Transverse colon (tissue), 4 donors: ENCODE measurements around the gene PIWIL4.

Experiments used
- EP300 ChIP-seq: sonication (generic); formaldehyde crosslinking; IDR thresholded peaks from one replicate; pipeline ENCODE4 v1.6.1; 2017; ENCODE audit warnings: antibody characterized with exemption, low read depth
- POLR2A ChIP-seq: fragments of 450-650 bp; IDR thresholded peaks from one replicate; pipeline ENCODE4 v1.6.1; 2016; ENCODE audit warnings: antibody characterized with exemption, mild to moderate bottlenecking, moderate library complexity
- POLR2AphosphoS5 ChIP-seq, 3 donors: sonication (generic); formaldehyde crosslinking; IDR thresholded peaks; one replicate each; pipeline ENCODE4 v1.6.1; 2016; ENCODE audit warnings: antibody characterized with exemption in 3 of 3
- TF ChIP-seq, protein P1 (sequence below), 5 experiments: fragments of 200-600 bp in 3 of 5; fragments of 450-650 bp in 2 of 5; sonication (generic) in 3 of 5; IDR thresholded peaks; 1 replicate in 2 of 5; 2 replicates in 3 of 5; pipeline ENCODE4 v1.5.1; 2016 to 2017; ENCODE audit warnings: antibody characterized with exemption in 5 of 5, inconsistent platforms in 3 of 5, mild to moderate bottlenecking in 2 of 5, moderate library complexity in 1 of 5

DNA sequence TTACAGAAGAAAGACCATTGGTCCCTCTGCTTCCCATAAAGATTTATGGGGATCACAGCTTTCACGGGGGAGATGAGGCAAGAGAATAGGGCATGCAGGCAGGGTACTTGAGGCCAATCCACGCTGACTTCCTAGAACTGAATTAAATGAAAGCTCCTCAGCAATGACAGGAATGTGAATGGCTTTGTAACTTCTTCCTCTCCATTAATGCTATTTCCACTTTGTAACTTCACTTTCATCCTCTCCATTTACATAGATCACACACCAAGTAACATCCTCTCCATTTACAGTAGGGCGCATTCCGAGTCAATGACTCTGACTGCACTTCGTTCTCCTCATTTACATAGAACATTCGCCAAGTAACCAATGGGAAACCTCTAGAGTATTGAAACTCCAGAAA, 89.8 kb downstream of the PIWIL4 start:
- TF ChIP-seq, protein P1, sequence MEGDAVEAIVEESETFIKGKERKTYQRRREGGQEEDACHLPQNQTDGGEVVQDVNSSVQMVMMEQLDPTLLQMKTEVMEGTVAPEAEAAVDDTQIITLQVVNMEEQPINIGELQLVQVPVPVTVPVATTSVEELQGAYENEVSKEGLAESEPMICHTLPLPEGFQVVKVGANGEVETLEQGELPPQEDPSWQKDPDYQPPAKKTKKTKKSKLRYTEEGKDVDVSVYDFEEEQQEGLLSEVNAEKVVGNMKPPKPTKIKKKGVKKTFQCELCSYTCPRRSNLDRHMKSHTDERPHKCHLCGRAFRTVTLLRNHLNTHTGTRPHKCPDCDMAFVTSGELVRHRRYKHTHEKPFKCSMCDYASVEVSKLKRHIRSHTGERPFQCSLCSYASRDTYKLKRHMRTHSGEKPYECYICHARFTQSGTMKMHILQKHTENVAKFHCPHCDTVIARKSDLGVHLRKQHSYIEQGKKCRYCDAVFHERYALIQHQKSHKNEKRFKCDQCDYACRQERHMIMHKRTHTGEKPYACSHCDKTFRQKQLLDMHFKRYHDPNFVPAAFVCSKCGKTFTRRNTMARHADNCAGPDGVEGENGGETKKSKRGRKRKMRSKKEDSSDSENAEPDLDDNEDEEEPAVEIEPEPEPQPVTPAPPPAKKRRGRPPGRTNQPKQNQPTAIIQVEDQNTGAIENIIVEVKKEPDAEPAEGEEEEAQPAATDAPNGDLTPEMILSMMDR (IDR thresholded peaks at IDR 0.05) = no peak
- TF ChIP-seq EP300 = no peak
- TF ChIP-seq POLR2A = no peak
- TF ChIP-seq POLR2AphosphoS5 (IDR thresholded peaks at IDR 0.05) = no peak
